CD8-positive, alpha-beta memory T cell (primary cell): Measurements from ENCODE around the gene FREM3. TPM values are rescaled to one million over a fixed set of nuclear protein-coding genes. Genes with fewer than 3 reads are reported as not detected.
A peak's percentile ranks its signal among the peaks of the same experiment; 100 is the strongest.
"Not testable (repeated sequence)": the region's sequence is repeated elsewhere in the genome, so short reads cannot be mapped to it uniquely, and the experiment has no call there.

Source experiments
- CTCF ChIA-PET: fragments of 350-600 bp; sonication (Branson Sonifier 250); formaldehyde crosslinking; loops from one replicate; lab custom pipeline; 2021; ENCODE audit warnings: antibody characterized with exemption; lab: Charles Lee
- POLR2A ChIA-PET: fragments of 350-600 bp; sonication (Branson Sonifier 250); formaldehyde crosslinking; loops from one replicate; lab custom pipeline; 2021; ENCODE audit warnings: antibody characterized with exemption; lab: Charles Lee
- DNase-seq, 5 donors: peaks; one replicate each; pipeline versions ENCODE4 v3.0.0 to v3.0.0-alpha.2; 2020 to 2022; ENCODE audit warnings: mixed read lengths in 1 of 5
- H3K27ac ChIP-seq: one replicate; pipeline ENCODE4 v1.7.0; 2013; ENCODE audit warnings: low read depth, mild to moderate bottlenecking, low read length, moderate library complexity
- H3K27me3 ChIP-seq: 2 replicates; pipeline ENCODE4 v1.7.0; 2013; ENCODE audit warnings: low read length, mild to moderate bottlenecking; ENCODE audit not compliant: insufficient read depth, poor library complexity, severe bottlenecking
- H3K36me3 ChIP-seq: 2 replicates; pipeline ENCODE4 v1.7.0; 2013; ENCODE audit warnings: mild to moderate bottlenecking, low read length, moderate library complexity; ENCODE audit not compliant: insufficient read depth
- H3K4me1 ChIP-seq: 2 replicates; pipeline ENCODE4 v1.7.0; 2013; ENCODE audit warnings: mild to moderate bottlenecking, low read length, moderate library complexity; ENCODE audit not compliant: insufficient read depth
- H3K4me3 ChIP-seq: 2 replicates; pipeline ENCODE4 v1.7.0; 2013; ENCODE audit warnings: mild to moderate bottlenecking, low read length
- H3K9me3 ChIP-seq: 2 replicates; pipeline ENCODE4 v1.7.0; 2013; ENCODE audit warnings: mild to moderate bottlenecking, low read length
- H3K27ac Mint-ChIP-seq, 8 donors: one replicate each; pipeline ENCODE4 v1.8.0; 2020 to 2021; ENCODE audit warnings: mixed read lengths in 8 of 8, mild to moderate bottlenecking in 6 of 8, inconsistent platforms in 3 of 8, moderate library complexity in 3 of 8
- H3K27me3 Mint-ChIP-seq, 2 donors: one replicate each; pipeline ENCODE4 v1.8.0; 2020 to 2021; ENCODE audit warnings: mixed read lengths in 2 of 2, mild to moderate bottlenecking in 1 of 2, moderate library complexity in 1 of 2
- H3K36me3 Mint-ChIP-seq, 3 donors: one replicate each; pipeline ENCODE4 v1.8.0; 2020 to 2021; ENCODE audit warnings: mixed read lengths in 3 of 3, inconsistent platforms in 1 of 3, mild to moderate bottlenecking in 1 of 3
- H3K4me1 Mint-ChIP-seq, 3 donors: one replicate each; pipeline ENCODE4 v1.8.0; 2020 to 2021; ENCODE audit warnings: mixed read lengths in 3 of 3, inconsistent platforms in 1 of 3, mild to moderate bottlenecking in 1 of 3
- H3K4me3 Mint-ChIP-seq, 7 donors: one replicate each; pipeline ENCODE4 v1.8.0; 2020 to 2021; ENCODE audit warnings: mixed read lengths in 7 of 7, mild to moderate bottlenecking in 6 of 7, moderate library complexity in 4 of 7, inconsistent platforms in 2 of 7
- H3K9me3 Mint-ChIP-seq, 5 donors: one replicate each; pipeline ENCODE4 v1.8.0; 2020 to 2022; ENCODE audit warnings: mixed read lengths in 5 of 5, mild to moderate bottlenecking in 3 of 5, moderate library complexity in 2 of 5, inconsistent platforms in 1 of 5
- polyA plus RNA-seq: library from polyadenylated mRNA; unstranded; fragments of 300-500 nt; fragmentation: Illumina TruSeq; gene quantifications from one replicate; pipeline ENCODE4 v1.2.3, GENCODE V29; 2021
- total RNA-seq, 2 experiments: library from RNA; stranded (reverse); gene quantifications; one replicate each; pipeline ENCODE4 v1.2.3, GENCODE V29; 2021

Gene FREM3
- total and polyA plus RNA-seq, 3 experiments from 2014 or later, result 0.08 TPM; not detected in 2

- no peaks in the 10 kb centered on the region for H3K4me1 ChIP-seq
Measured at GRCh38 chr4:143721317-143721716, 20.8 kb upstream of the FREM3 start.

GRCh38 chr4:143718748-143719147, 18.3 kb upstream of the FREM3 start:
- H3K9me3 ChIP-seq, H3K4me1 Mint-ChIP-seq, H3K27me3 ChIP-seq, POLR2A ChIA-PET, H3K4me3 Mint-ChIP-seq, H3K36me3 Mint-ChIP-seq, H3K4me3 ChIP-seq, H3K27me3 Mint-ChIP-seq, DNase-seq, H3K27ac Mint-ChIP-seq, CTCF ChIA-PET, H3K4me1 ChIP-seq, H3K36me3 ChIP-seq, H3K27ac ChIP-seq: not testable (repeated sequence)
- peaks cover 4 to 33% (median 10%) of the 10 kb centered on the region in 5 donors for H3K9me3 Mint-ChIP-seq

More at GRCh38 chr4:143721317-143721716, 20.8 kb upstream of the FREM3 start:
- H3K36me3 Mint-ChIP-seq, result no peaks in the 10 kb centered on the region
- Histone ChIP-seq H3K9me3 (no peaks in the 10 kb centered on the region), H3K27ac (no peak overlapping the region), H3K4me3 (no peak overlapping the region), H3K27me3 (no peaks in the 10 kb centered on the region), H3K36me3 (no peaks in the 10 kb centered on the region)
- H3K4me3 Mint-ChIP-seq, result no peak overlapping the region
- H3K27ac Mint-ChIP-seq, result no peak overlapping the region
- H3K9me3 Mint-ChIP-seq, result peaks cover 4 to 36% (median 10%) of the 10 kb centered on the region in 5 donors
- H3K4me1 Mint-ChIP-seq, result no peaks in the 10 kb centered on the region
- CTCF ChIA-PET, result no interaction called here
- H3K27me3 Mint-ChIP-seq, result peaks cover 0 to 2% of the 10 kb centered on the region in 2 donors
- DNase-seq, result no peak
- POLR2A ChIA-PET, result no interaction called here

GRCh38 chr4:143713955-143714625, 13.6 kb upstream of the FREM3 start:
- H3K4me3 Mint-ChIP-seq, result no peak overlapping the region
- no peak overlapping the region for H3K27ac ChIP-seq
- H3K27me3 ChIP-seq, result no peaks in the 10 kb centered on the region
- no peaks in the 10 kb centered on the region for H3K4me1 Mint-ChIP-seq
- H3K4me1 ChIP-seq, result no peaks in the 10 kb centered on the region
- H3K36me3 ChIP-seq, result no peaks in the 10 kb centered on the region
- H3K27me3 Mint-ChIP-seq, result peaks cover 2 to 6% of the 10 kb centered on the region in 2 donors
- H3K9me3 ChIP-seq, result no peaks in the 10 kb centered on the region
- ChIA-PET CTCF (no interaction called here), POLR2A (no interaction called here)
- no peak overlapping the region for H3K4me3 ChIP-seq
- H3K9me3 Mint-ChIP-seq, result peaks cover 0 to 9% (median 3%) of the 10 kb centered on the region in 5 donors
- H3K27ac Mint-ChIP-seq, result no peak overlapping the region
- DNase-seq, result no peak
- H3K36me3 Mint-ChIP-seq, result no peaks in the 10 kb centered on the region

GRCh38 chr4:143713553-143713952, 13.1 kb upstream of the FREM3 start:
- no peaks in the 10 kb centered on the region for H3K27me3 ChIP-seq
- no peak for DNase-seq
- H3K36me3 ChIP-seq, result no peaks in the 10 kb centered on the region
- H3K27ac ChIP-seq, result no peak overlapping the region
- Mint-ChIP-seq H3K27me3 (peaks cover 2 to 6% of the 10 kb centered on the region in 2 donors), H3K27ac (no peak overlapping the region), H3K4me3 (no peak overlapping the region), H3K36me3 (no peaks in the 10 kb centered on the region), H3K4me1 (no peaks in the 10 kb centered on the region), H3K9me3 (peaks cover 3 to 14% (median 6%) of the 10 kb centered on the region in 5 donors)
- H3K4me3 ChIP-seq, result no peak overlapping the region
- H3K9me3 ChIP-seq, result no peaks in the 10 kb centered on the region
- POLR2A ChIA-PET, result no interaction called here
- CTCF ChIA-PET, result no interaction called here
- H3K4me1 ChIP-seq, result no peaks in the 10 kb centered on the region

GRCh38 chr4:143712155-143712550, 11.7 kb upstream of the FREM3 start:
- no peaks in the 10 kb centered on the region for H3K9me3 ChIP-seq
- DNase-seq, result no peak
- Mint-ChIP-seq H3K4me1 (no peaks in the 10 kb centered on the region), H3K9me3 (peaks cover 2 to 24% (median 8%) of the 10 kb centered on the region in 5 donors), H3K4me3 (no peak overlapping the region), H3K27ac (no peak overlapping the region), H3K27me3 (peaks cover 2 to 9% of the 10 kb centered on the region in 2 donors), H3K36me3 (peaks cover 0 to 4% (median 0%) of the 10 kb centered on the region in 3 donors)
- no peak overlapping the region for H3K27ac ChIP-seq
- H3K4me1 ChIP-seq, result no peaks in the 10 kb centered on the region
- no peaks in the 10 kb centered on the region for H3K27me3 ChIP-seq
- no peaks in the 10 kb centered on the region for H3K36me3 ChIP-seq
- H3K4me3 ChIP-seq, result no peak overlapping the region
- CTCF ChIA-PET, result no interaction called here
- POLR2A ChIA-PET, result no interaction called here

GRCh38 chr4:143711543-143712154, 11.2 kb upstream of the FREM3 start:
- Histone ChIP-seq H3K36me3 (no peaks in the 10 kb centered on the region), H3K27me3 (no peaks in the 10 kb centered on the region), H3K4me3 (no peak overlapping the region), H3K4me1 (no peaks in the 10 kb centered on the region), H3K9me3 (no peaks in the 10 kb centered on the region), H3K27ac (no peak overlapping the region)
- ChIA-PET CTCF (no interaction called here), POLR2A (no interaction called here)
- no peaks in the 10 kb centered on the region for H3K4me1 Mint-ChIP-seq
- peaks cover 4 to 29% (median 11%) of the 10 kb centered on the region in 5 donors for H3K9me3 Mint-ChIP-seq
- peaks cover 0 to 4% (median 0%) of the 10 kb centered on the region in 3 donors for H3K36me3 Mint-ChIP-seq
- no peak overlapping the region for H3K4me3 Mint-ChIP-seq
- H3K27ac Mint-ChIP-seq, result no peak overlapping the region
- no peak for DNase-seq
- H3K27me3 Mint-ChIP-seq, result peaks cover 2 to 9% of the 10 kb centered on the region in 2 donors

GRCh38 chr4:143701365-143701764, 890 bp upstream of the FREM3 start:
- H3K27me3 Mint-ChIP-seq, result peaks cover 23 to 52% of the 10 kb centered on the region in 2 donors
- peaks cover 6 to 22% (median 17%) of the 10 kb centered on the region in 3 donors for H3K4me1 Mint-ChIP-seq
- Histone ChIP-seq H3K4me1 (no peaks in the 10 kb centered on the region), H3K9me3 (no peaks in the 10 kb centered on the region), H3K27ac (no peak overlapping the region), H3K27me3 (peaks cover 3% of the 10 kb centered on the region), H3K36me3 (no peaks in the 10 kb centered on the region), H3K4me3 (no peak overlapping the region)
- DNase-seq, result no peak
- H3K4me3 Mint-ChIP-seq, result peak overlapping the region; percentile 5 to 81 (median 73)
- CTCF ChIA-PET, result no interaction called here
- peaks cover 0 to 3% (median 0%) of the 10 kb centered on the region in 3 donors for H3K36me3 Mint-ChIP-seq
- POLR2A ChIA-PET, result no interaction called here
- H3K9me3 Mint-ChIP-seq, result peaks cover 0 to 24% (median 8%) of the 10 kb centered on the region in 5 donors
- peak overlapping the region in 2 of 8 donors; percentile 3 to 47 for H3K27ac Mint-ChIP-seq

- Mint-ChIP-seq H3K36me3 (peaks cover 0 to 5% (median 3%) of the 10 kb centered on the region in 3 donors), H3K27ac (no peak overlapping the region), H3K4me3 (peak overlapping the region in 4 of 7 donors; percentile 37 to 75 (median 43)), H3K27me3 (peaks cover 26 to 57% of the 10 kb centered on the region in 2 donors), H3K9me3 (peaks cover 0 to 29% (median 8%) of the 10 kb centered on the region in 5 donors), H3K4me1 (peaks cover 6 to 22% (median 17%) of the 10 kb centered on the region in 3 donors)
- peaks cover 3% of the 10 kb centered on the region for H3K27me3 ChIP-seq
- ChIA-PET POLR2A (no interaction called here), CTCF (no interaction called here)
- no peak overlapping the region for H3K27ac ChIP-seq
- no peaks in the 10 kb centered on the region for H3K4me1 ChIP-seq
- DNase-seq, result no peak
- no peaks in the 10 kb centered on the region for H3K9me3 ChIP-seq
- no peak overlapping the region for H3K4me3 ChIP-seq
- no peaks in the 10 kb centered on the region for H3K36me3 ChIP-seq
Measured at GRCh38 chr4:143700046-143700415, 444 bp downstream of the FREM3 start.
